Parathyroid adenoma (tissue), 2 donors: ENCODE data around the gene PAGR1.
"Not testable (repeated sequence)": the region's sequence is repeated elsewhere in the genome, so short reads cannot be mapped to it uniquely, and the experiment has no call there.

Source experiments
- H2AFZ ChIP-seq: fragments of 300-600 bp; sonication (generic); one replicate; pipeline ENCODE4 v1.7.0; 2017; ENCODE audit warnings: antibody characterized with exemption, mild to moderate bottlenecking
- H3K27ac ChIP-seq: fragments of 300-600 bp; sonication (generic); one replicate; pipeline ENCODE4 v1.7.0; 2017
- H3K27me3 ChIP-seq: fragments of 300-600 bp; sonication (generic); one replicate; pipeline ENCODE4 v1.7.0; 2017; ENCODE audit warnings: low read length; ENCODE audit not compliant: control insufficient read depth, insufficient read depth
- H3K36me3 ChIP-seq: fragments of 300-600 bp; sonication (generic); one replicate; pipeline ENCODE4 v1.7.0; 2017; ENCODE audit warnings: low read length; ENCODE audit not compliant: control insufficient read depth, insufficient read depth
- H3K4me1 ChIP-seq: fragments of 300-600 bp; sonication (generic); one replicate; pipeline ENCODE4 v1.7.0; 2017; ENCODE audit warnings: control low read depth
- H3K4me2 ChIP-seq: fragments of 300-600 bp; sonication (generic); one replicate; pipeline ENCODE4 v1.7.0; 2017; ENCODE audit warnings: low read length
- H3K4me3 ChIP-seq: fragments of 300-600 bp; sonication (generic); one replicate; pipeline ENCODE4 v1.7.0; 2017; ENCODE audit warnings: low read depth, low read length
- H3K79me2 ChIP-seq: fragments of 300-600 bp; sonication (generic); one replicate; pipeline ENCODE4 v1.7.0; 2017; ENCODE audit warnings: control low read depth
- H3K9ac ChIP-seq: fragments of 300-600 bp; sonication (generic); one replicate; pipeline ENCODE4 v1.7.0; 2017; ENCODE audit warnings: mild to moderate bottlenecking
- H3K9me3 ChIP-seq: fragments of 300-600 bp; sonication (generic); one replicate; pipeline ENCODE4 v1.7.0; 2017; ENCODE audit warnings: low read length; ENCODE audit not compliant: control insufficient read depth
- TF ChIP-seq, protein P1 (sequence below): fragments of 300-600 bp; sonication (generic); IDR thresholded peaks from one replicate; pipeline ENCODE4 v1.7.0; 2017; ENCODE audit warnings: antibody characterized with exemption, mild to moderate bottlenecking
- donor health status: primary hyperparathyroidism.

The PAGR1 gene

DNA sequence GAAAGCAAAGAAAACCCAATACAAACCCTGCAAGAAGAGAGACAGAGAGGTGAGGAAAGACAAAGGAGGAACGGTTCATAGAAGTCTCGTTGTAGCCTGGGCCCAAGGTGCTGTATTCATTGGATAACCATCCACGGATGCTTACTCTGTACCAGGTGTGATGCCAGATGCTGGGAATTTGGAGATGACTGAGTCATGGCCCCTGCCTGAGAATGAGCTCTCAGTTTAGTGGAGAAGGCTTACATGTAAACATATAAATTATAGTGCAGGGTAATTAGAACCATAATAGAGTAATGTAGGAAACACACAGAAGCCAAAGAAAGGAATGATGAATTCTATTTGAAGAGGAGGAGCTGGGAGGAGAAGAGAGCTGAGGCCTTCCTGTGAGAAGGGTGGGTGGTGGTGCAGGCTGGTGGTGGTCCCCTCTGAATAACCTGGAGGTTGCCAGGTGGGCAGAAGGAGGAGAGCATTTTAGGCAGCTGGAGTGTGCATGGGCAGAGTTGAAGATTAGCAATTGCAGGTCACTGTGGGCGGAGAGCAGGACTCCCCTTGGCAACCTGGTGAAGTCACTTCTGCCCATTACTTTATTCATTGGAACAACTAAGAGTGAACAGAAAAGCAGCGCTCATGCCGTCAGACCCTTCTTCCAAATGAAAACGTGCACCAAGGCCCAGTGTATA, 45.6 kb upstream of the PAGR1 start:
- TF ChIP-seq, protein P1, sequence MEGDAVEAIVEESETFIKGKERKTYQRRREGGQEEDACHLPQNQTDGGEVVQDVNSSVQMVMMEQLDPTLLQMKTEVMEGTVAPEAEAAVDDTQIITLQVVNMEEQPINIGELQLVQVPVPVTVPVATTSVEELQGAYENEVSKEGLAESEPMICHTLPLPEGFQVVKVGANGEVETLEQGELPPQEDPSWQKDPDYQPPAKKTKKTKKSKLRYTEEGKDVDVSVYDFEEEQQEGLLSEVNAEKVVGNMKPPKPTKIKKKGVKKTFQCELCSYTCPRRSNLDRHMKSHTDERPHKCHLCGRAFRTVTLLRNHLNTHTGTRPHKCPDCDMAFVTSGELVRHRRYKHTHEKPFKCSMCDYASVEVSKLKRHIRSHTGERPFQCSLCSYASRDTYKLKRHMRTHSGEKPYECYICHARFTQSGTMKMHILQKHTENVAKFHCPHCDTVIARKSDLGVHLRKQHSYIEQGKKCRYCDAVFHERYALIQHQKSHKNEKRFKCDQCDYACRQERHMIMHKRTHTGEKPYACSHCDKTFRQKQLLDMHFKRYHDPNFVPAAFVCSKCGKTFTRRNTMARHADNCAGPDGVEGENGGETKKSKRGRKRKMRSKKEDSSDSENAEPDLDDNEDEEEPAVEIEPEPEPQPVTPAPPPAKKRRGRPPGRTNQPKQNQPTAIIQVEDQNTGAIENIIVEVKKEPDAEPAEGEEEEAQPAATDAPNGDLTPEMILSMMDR = no peak
- H3K4me3 ChIP-seq = no peak overlapping the region
- peak overlapping the region; percentile 14 for H2AFZ ChIP-seq
- no peaks in the 10 kb centered on the region for H3K79me2 ChIP-seq
- H3K4me2 ChIP-seq = no peak overlapping the region
- H3K4me1 ChIP-seq = peaks cover 13% of the 10 kb centered on the region
- no peaks in the 10 kb centered on the region for H3K36me3 ChIP-seq
- no peak overlapping the region for H3K9ac ChIP-seq
- H3K9me3 ChIP-seq = no peaks in the 10 kb centered on the region
- H3K27me3 ChIP-seq = no peaks in the 10 kb centered on the region
- no peak overlapping the region for H3K27ac ChIP-seq

DNA sequence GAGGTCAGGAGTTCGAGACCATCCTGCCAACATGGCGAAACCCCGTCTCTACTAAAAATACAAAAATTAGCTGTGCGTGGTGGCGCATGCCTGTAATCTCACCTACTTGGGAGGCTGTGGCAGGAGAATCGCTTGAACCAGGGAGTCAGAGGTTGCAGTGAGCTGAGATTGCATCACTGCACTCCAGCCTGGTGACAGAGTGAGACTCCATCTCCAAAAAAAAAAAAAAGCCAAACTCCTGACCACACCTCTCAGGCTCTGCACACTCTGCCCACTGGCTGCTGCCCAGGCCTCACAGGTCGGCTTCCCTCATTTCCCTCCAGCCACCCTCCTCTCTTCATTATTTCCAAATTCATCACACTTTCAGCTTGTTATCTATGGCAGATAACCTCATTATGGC, 43.6 kb upstream of the PAGR1 start:
- not testable (repeated sequence) for H3K27me3 ChIP-seq, H3K4me2 ChIP-seq, H3K4me3 ChIP-seq, H3K9me3 ChIP-seq, H3K27ac ChIP-seq, H2AFZ ChIP-seq, H3K9ac ChIP-seq, H3K36me3 ChIP-seq, H3K79me2 ChIP-seq, H3K4me1 ChIP-seq

GRCh38 chr16:29774730-29775129, 41.2 kb upstream of the PAGR1 start:
- H3K4me1 ChIP-seq = no peaks in the 10 kb centered on the region
- H3K27ac ChIP-seq = no peak overlapping the region
- no peak overlapping the region for H3K4me2 ChIP-seq
- no peaks in the 10 kb centered on the region for H3K79me2 ChIP-seq
- no peak overlapping the region for H2AFZ ChIP-seq
- no peak overlapping the region for H3K4me3 ChIP-seq
- no peaks in the 10 kb centered on the region for H3K27me3 ChIP-seq
- no peaks in the 10 kb centered on the region for H3K9me3 ChIP-seq
- H3K9ac ChIP-seq = no peak overlapping the region
- TF ChIP-seq, protein P1 = no peak
- no peaks in the 10 kb centered on the region for H3K36me3 ChIP-seq

GRCh38 chr16:29775742-29776408, 40.1 kb upstream of the PAGR1 start:
- TF ChIP-seq, protein P1 = no peak
- H3K4me2 ChIP-seq = no peak overlapping the region
- no peaks in the 10 kb centered on the region for H3K27me3 ChIP-seq
- H3K9me3 ChIP-seq = no peaks in the 10 kb centered on the region
- no peak overlapping the region for H2AFZ ChIP-seq
- no peak overlapping the region for H3K9ac ChIP-seq
- no peak overlapping the region for H3K4me3 ChIP-seq
- H3K79me2 ChIP-seq = no peaks in the 10 kb centered on the region
- no peaks in the 10 kb centered on the region for H3K4me1 ChIP-seq
- H3K36me3 ChIP-seq = no peaks in the 10 kb centered on the region
- H3K27ac ChIP-seq = no peak overlapping the region

GRCh38 chr16:29777576-29778350, 38.2 kb upstream of the PAGR1 start, which contains the start of gene ZG16:
Gene ZG16, plus strand, starts transcription at chr16:29778256. Its CDS starts 1,011 bp downstream, at chr16:29779267.
- H3K79me2 ChIP-seq = no peaks in the 10 kb centered on the region
- H3K36me3 ChIP-seq = no peaks in the 10 kb centered on the region
- no peak within 1 kb of the TSS for H3K9ac ChIP-seq
- no peak within 1 kb of the TSS for H3K27ac ChIP-seq
- H3K4me1 ChIP-seq = no peaks in the 10 kb centered on the region
- no peak within 1 kb of the TSS for H3K4me3 ChIP-seq
- TF ChIP-seq, protein P1 = no peak
- H3K4me2 ChIP-seq = no peak within 1 kb of the TSS
- no peak within 1 kb of the TSS for H2AFZ ChIP-seq
- no peaks in the 10 kb centered on the region for H3K27me3 ChIP-seq
- no peaks in the 10 kb centered on the region for H3K9me3 ChIP-seq
